HUES64 (cell line): ENCODE data around the gene KCNJ2.

Experiments
- H3K27ac ChIP-seq: 2 replicates; pipeline ENCODE4 v1.7.0; 2013; ENCODE audit warnings: low read depth, low read length, inconsistent platforms
- H3K27me3 ChIP-seq: 2 replicates; pipeline ENCODE4 v1.6.1; 2013; ENCODE audit warnings: mild to moderate bottlenecking, low read length; ENCODE audit not compliant: insufficient read depth
- H3K36me3 ChIP-seq: 2 replicates; pipeline ENCODE4 v1.6.1; 2013; ENCODE audit warnings: mild to moderate bottlenecking, low read length; ENCODE audit not compliant: insufficient read depth
- H3K4me1 ChIP-seq: 2 replicates; pipeline ENCODE4 v1.6.1; 2013; ENCODE audit warnings: mild to moderate bottlenecking, low read length, moderate library complexity; ENCODE audit not compliant: insufficient read depth
- H3K4me3 ChIP-seq: 2 replicates; pipeline ENCODE4 v1.5.1; 2013; ENCODE audit warnings: mild to moderate bottlenecking, low read length, moderate library complexity
- H3K9ac ChIP-seq: 2 replicates; pipeline ENCODE4 v1.6.1; 2013; ENCODE audit warnings: mild to moderate bottlenecking, low read depth, low read length
- H3K9me3 ChIP-seq: 2 replicates; pipeline ENCODE4 v1.6.1; 2013; ENCODE audit warnings: low read depth, low read length; ENCODE audit not compliant: insufficient read depth
- WGBS: fragments of 150-250, 120-280 bp; methylation state at CpG from one replicate; pipeline ENCODE4 v1.1.7; 2013; ENCODE audit warnings: missing lambda C conversion rate; 5-methylcytosine and 5-hydroxymethylcytosine counted together

The KCNJ2 gene

DNA sequence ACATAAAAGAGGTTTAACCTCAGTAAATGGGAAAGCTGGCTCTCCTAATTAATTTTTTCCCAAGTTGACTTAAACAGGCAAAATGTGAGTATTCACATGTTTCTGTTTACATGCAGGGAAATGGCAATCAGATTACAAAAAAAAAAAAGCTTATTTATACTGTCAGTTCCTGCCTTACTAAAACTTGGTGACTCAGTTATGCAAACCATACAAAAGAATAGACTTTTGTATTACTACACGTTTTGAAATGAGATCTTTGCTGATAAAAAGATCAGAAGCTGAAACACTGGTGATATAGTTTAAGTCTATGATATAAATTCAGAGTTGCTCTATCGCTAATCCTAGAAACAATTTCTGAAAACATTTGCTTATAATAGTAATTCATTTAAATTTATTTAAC lies 9.4 kb upstream of the KCNJ2 start:
- H3K9me3 ChIP-seq = no peaks in the 10 kb centered on the region
- H3K4me1 ChIP-seq = no peaks in the 10 kb centered on the region
- no peak overlapping the region for H3K27ac ChIP-seq
- WGBS = no CpG with 5 or more reads among the region's 2 CpGs
- no peaks in the 10 kb centered on the region for H3K27me3 ChIP-seq
- no peak overlapping the region for H3K9ac ChIP-seq
- H3K4me3 ChIP-seq = no peak overlapping the region
- H3K36me3 ChIP-seq = no peaks in the 10 kb centered on the region

DNA sequence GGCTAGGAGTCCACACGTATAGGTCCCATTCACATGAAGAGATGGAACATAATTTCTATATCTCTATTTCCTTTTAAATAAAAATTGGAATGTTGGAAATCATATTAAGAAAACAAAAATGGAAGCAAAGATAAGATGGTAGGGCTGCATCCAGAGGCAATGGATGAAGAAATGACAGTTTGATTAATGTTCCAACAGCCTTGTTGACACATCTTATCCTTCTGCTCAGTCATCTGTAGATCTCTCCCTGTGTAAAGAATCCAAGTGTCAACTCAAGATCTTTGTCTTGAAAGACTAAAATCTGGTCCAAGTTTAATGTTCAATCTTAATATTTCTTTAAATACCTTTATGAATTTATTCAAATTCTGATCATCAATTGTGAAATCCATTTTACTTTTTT lies 7.8 kb upstream of the KCNJ2 start:
- no peaks in the 10 kb centered on the region for H3K27me3 ChIP-seq
- no peak overlapping the region for H3K9ac ChIP-seq
- no peak overlapping the region for H3K4me3 ChIP-seq
- no peaks in the 10 kb centered on the region for H3K36me3 ChIP-seq
- no peaks in the 10 kb centered on the region for H3K4me1 ChIP-seq
- no peaks in the 10 kb centered on the region for H3K9me3 ChIP-seq
- no peak overlapping the region for H3K27ac ChIP-seq
- no CpG with 5 or more reads among the region's 1 CpG for WGBS

DNA sequence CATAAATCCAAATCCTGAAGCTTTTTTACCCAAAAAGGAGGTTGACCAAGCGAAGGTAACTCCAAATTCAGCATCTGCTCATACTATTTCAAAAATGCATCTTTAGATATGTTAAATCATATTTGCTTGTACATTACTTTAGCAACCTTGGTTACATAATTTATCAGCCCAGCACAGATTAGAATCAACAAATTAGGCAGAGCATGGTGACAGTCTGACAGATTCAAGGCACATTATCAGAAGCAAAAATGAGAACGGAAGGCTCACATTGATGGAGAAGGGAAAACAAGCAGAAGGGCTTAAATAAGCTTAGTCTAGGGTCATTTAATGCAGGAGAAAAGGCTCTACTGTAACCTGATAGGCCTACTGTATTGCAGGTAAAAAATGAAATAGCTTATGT lies 3.9 kb upstream of the KCNJ2 start:
- Histone ChIP-seq H3K4me3 (no peak overlapping the region), H3K9me3 (no peaks in the 10 kb centered on the region), H3K9ac (no peak overlapping the region), H3K27ac (no peak overlapping the region), H3K36me3 (no peaks in the 10 kb centered on the region), H3K27me3 (peaks cover 27% of the 10 kb centered on the region), H3K4me1 (peaks cover 15% of the 10 kb centered on the region)
- WGBS = 89% methylated on average over 2 of the region's 2 CpGs

DNA sequence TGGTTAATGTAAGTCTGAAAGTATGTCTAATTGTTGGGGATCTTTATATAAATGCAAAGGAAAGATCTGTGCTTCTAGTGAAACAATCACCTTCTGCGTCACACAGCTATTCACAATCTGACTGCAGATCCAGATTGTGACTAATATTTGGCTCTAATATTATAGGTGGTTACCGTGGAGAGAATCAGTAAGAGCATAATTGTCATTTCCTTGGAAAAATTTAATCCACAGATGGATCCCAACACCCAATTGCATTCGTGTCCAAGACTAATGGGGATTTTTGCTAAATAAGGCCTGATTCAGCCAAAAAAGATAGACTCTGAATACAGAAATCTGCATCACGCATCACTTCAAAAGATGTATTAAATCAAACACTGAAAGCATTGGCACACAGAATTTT lies 2.7 kb upstream of the KCNJ2 start:
- Histone ChIP-seq H3K27me3 (peaks cover 39% of the 10 kb centered on the region), H3K4me3 (no peak overlapping the region), H3K4me1 (peaks cover 22% of the 10 kb centered on the region), H3K27ac (no peak overlapping the region), H3K9me3 (no peaks in the 10 kb centered on the region), H3K9ac (no peak overlapping the region), H3K36me3 (no peaks in the 10 kb centered on the region)
- 98% methylated on average over 4 of the region's 4 CpGs for WGBS

DNA sequence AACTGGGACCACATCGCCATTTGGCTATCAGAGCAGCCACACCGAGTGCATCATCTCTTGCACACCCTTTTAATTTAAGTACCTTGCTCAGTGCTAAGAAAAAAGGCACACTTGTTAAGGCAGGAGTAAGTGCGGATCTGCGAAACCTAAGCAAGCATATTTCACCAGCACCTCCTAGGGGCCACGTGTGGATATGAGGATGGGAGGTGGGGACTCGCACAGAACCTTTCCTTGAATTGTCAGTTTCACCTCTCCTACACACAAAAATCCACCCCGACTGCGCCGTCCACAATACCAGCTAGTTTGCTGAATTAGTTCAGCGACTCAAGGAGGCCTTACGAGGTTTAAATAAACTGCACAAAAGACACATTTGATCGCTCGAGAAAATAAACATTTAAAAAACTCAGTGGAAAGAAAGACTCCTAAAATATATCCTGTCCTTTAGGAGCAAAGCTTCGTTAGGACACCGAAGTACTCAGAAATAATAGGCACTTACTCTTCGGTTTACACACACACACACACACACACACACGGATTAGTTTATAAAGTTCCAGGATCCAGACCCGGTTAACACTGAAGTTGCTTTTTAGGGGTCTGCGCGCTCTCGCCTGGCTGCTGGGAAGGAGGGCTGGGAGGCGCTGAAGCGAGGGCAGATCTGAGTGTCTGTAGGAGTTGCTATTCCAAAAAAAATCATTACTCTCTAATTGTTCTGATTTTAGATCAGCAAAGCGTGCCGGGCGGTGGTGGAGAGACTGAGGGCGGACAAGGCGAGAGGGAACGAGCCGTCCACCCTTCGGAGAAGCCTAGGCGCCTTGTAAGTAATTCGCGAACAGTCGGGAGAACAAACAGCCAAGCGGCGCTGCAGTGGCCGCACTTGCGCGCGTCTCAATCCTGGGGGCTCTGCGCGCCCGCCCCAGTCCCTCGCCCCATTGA lies 1.0 kb upstream of the KCNJ2 start:
- peaks cover 43% of the 10 kb centered on the region for H3K27me3 ChIP-seq
- H3K9ac ChIP-seq = peak overlapping the region; percentile 31
- peaks cover 22% of the 10 kb centered on the region for H3K4me1 ChIP-seq
- no peaks in the 10 kb centered on the region for H3K36me3 ChIP-seq
- no peaks in the 10 kb centered on the region for H3K9me3 ChIP-seq
- peak overlapping the region; percentile 92 for H3K4me3 ChIP-seq
- no peak overlapping the region for H3K27ac ChIP-seq
- 2% methylated on average over 41 of the region's 45 CpGs for WGBS

DNA sequence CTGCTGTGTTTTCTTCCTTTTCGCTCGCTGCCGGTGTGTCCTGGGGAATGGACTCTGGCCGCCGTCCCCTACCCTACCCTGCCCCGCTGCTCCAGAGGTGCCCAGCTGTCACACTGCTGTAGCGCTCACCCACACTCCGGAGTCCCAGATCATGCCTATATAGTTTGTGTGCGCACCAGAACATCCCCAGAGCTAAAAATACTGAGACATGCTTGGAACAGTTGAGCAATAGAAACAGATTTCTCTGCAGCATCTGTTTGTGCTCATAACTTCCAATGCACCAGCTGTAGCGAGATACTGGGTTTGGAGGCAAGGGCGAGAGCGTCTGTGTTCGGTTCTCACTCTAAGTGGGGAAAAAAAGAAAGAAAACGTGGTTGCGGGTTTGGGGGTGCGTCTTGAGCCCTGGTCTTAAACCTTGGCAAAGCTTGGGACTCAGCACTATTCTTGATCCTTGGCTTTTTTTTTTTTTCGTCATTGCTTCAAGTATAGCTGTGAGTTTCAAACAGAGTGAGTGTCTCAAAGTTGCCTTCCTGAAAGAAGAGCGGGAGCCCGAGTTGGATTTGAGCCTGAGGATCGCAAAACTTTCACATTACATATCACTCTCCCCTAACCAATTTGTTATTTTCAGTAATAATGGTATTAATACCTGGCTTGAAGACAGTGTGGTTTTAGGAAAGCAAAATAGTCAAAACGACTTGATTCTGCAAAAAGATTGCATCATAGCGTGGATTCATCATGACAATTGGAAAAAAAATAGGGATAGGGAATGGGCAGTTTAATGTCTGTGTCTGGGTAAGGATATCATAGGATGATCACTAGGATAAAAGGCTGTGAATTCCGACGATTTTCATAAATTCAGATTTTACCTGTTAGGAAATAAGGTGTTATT lies 621 bp downstream of the KCNJ2 start:
- Histone ChIP-seq H3K4me3 (peak overlapping the region; percentile 92), H3K27me3 (peaks cover 43% of the 10 kb centered on the region), H3K9me3 (no peaks in the 10 kb centered on the region), H3K9ac (no peak overlapping the region), H3K4me1 (peaks cover 22% of the 10 kb centered on the region), H3K36me3 (no peaks in the 10 kb centered on the region), H3K27ac (no peak overlapping the region)
- WGBS = 12% methylated on average over 24 of the region's 24 CpGs

DNA sequence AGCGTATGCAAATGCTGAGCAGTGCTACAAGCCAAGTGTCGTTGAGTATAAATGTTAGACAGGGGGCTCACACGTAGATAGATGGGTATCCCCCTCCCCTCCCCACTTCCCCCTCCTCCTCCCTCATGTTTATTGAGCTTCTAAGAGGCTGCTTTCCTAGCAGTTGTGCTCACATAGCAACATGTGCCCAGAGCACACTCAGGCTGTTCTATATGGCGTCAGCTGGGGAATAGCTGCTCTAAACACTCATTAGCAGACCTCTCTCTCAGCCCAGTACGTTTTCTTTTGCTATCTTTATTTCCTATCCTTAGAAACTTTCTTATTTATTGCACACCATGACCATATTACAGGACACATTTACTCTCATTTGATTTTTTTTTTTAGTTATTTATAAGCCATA lies 1.8 kb downstream of the KCNJ2 start:
- Histone ChIP-seq H3K27ac (no peak overlapping the region), H3K4me1 (peaks cover 22% of the 10 kb centered on the region), H3K36me3 (peaks cover 4% of the 10 kb centered on the region; the same call in 1 of the 2 replicates), H3K9ac (no peak overlapping the region), H3K27me3 (peaks cover 43% of the 10 kb centered on the region), H3K4me3 (peak overlapping the region; percentile 92; the same call in 1 of the 2 replicates), H3K9me3 (no peaks in the 10 kb centered on the region)
- 63% methylated on average over 4 of the region's 5 CpGs for WGBS

DNA sequence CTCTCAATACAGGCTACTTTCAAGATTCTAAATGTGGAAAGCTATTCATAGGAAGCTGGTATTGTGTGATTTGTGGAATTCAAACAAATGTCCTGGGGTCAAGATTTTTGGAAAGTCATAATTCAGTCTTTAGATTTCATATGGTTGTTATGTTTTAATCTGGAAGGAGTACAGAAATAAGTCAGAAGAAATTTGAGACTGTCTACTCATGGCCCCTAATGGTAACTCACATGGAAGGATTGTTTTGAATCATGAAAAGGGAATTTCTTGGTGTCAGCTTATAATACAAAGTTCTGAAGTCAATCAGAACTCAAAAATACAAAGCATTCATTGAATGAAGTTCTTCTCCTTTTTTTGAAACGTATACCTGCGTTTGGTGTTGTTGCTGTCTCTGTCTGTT lies 3.1 kb downstream of the KCNJ2 start:
- Histone ChIP-seq H3K36me3 (peaks cover 4% of the 10 kb centered on the region; the same call in 1 of the 2 replicates), H3K9ac (no peak overlapping the region), H3K27me3 (peaks cover 40% of the 10 kb centered on the region), H3K4me3 (no peak overlapping the region), H3K27ac (no peak overlapping the region), H3K4me1 (peaks cover 19% of the 10 kb centered on the region), H3K9me3 (no peaks in the 10 kb centered on the region)
- 92% methylated on average over 2 of the region's 2 CpGs for WGBS

DNA sequence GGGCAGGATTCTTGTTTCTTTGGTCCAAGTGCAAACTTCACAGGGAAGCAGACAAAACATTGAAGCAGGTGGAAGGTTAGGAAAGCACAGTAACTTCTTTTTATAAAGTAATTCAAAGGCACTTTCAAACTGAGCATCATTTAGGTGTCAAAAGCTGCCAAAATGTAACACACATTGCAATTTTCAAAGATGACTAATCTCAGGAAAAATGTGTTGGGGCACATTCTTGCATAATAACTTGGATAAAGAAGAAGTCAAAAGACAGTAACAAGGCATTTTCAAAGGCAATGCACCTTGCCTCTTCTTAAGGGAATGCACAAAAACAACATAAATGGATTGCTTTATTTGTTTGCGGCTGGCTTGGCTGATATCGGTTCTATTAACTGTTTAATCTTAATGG lies 3.6 kb downstream of the KCNJ2 start:
- H3K4me1 ChIP-seq = peaks cover 14% of the 10 kb centered on the region
- no peak overlapping the region for H3K4me3 ChIP-seq
- peaks cover 36% of the 10 kb centered on the region for H3K27me3 ChIP-seq
- peaks cover 4% of the 10 kb centered on the region; the same call in 1 of the 2 replicates for H3K36me3 ChIP-seq
- no peak overlapping the region for H3K27ac ChIP-seq
- no peaks in the 10 kb centered on the region for H3K9me3 ChIP-seq
- WGBS = 100% methylated on average over 2 of the region's 2 CpGs
- no peak overlapping the region for H3K9ac ChIP-seq

DNA sequence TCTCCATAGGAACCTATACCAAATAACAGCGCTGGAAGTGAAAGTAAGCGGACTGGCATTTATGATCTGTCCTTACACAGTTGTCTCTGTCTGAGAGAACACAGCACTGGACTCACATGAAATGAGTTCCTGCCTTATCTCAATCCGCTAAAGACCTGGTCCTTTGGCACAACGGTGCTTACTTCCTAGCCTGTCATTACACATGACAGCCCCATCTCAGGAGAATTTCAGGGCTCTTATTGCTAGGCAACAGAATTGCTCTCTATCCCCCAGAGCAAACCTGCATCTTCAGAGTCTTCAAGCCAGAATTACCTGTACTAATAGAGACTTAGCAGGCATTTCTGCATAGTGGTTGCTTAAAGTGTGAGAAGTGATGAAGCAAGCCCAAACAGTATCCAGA lies 4.3 kb downstream of the KCNJ2 start:
- Histone ChIP-seq H3K27me3 (peaks cover 29% of the 10 kb centered on the region), H3K4me3 (no peak overlapping the region), H3K9ac (no peak overlapping the region), H3K4me1 (peaks cover 13% of the 10 kb centered on the region), H3K27ac (no peak overlapping the region), H3K36me3 (peaks cover 4% of the 10 kb centered on the region; the same call in 1 of the 2 replicates), H3K9me3 (no peaks in the 10 kb centered on the region)
- 93% methylated on average over 4 of the region's 4 CpGs for WGBS

DNA sequence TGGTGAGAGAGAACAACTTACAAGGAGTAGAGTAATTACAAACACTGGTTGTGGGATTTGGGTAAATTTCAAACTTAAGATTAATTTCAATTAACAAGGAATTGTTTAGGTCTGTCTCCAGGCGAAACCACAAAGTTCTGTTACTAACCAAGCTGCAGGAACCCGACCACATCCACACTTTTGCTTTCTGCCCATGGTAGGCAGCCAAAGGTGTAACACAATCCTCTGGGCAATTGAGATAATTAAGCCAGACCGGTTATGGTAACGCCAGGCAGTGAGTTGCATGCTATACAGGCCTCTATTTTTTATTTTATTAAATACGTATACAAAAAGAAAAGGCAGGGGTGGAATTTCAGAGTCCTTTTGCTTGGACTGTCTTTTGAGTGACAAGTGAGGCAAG lies 12.0 kb downstream of the KCNJ2 start:
- Histone ChIP-seq H3K4me3 (no peak overlapping the region), H3K9ac (no peak overlapping the region), H3K9me3 (no peaks in the 10 kb centered on the region), H3K36me3 (no peaks in the 10 kb centered on the region), H3K27ac (no peak overlapping the region), H3K27me3 (no peaks in the 10 kb centered on the region), H3K4me1 (no peaks in the 10 kb centered on the region)
- WGBS = 93% methylated on average over 5 of the region's 5 CpGs
